ENCODE results near the gene HIP1. TPM values are rescaled to one million over a fixed set of nuclear protein-coding genes. Genes with fewer than 3 reads are reported as not detected.

The HIP1 gene
- total and polyA plus RNA-seq, 2 of the 13 experiments (the other 11 are each of a cell fraction or from before 2014, with no cell fraction given) = 4.5 to 6.2 TPM

DNA sequence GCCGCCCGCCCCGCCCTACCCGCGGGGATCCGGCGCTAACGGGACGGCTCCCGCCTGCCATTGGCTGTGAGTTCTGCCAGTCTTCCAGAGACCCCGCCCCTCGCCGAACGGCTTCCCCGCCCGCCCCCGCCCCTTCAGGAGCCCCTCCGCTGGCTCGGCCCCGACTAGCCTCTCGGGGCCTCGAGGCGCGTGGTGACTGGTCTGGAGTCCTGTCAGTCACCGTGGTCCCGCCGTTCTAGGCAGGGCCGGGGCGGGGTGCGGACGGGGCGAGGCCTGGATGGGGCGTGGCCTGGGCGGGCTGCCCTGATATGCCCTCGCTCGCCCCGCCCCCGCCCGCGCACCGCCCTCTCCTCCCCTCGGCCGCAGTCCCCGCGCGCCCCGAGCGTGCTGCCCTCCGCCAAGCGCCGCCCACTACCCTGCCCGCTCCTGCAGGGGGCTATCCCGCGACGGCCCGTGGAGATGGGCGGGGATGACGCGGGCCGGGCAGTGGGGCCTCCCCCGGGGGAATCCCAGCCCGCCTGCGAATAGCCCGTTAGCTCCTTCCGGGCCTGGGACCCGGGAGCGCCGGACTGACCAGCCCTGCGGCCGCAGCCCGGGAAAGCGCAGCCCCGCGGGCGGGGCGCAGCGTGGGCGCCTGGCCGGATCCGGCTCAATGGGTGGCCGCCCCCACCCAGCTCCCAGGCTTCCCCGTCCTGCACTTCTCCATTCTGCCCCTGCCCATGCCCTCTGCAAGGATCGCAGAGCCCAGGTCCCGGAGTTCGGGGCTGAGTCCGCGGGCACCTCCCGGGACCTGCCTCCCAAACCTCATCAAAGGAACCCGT lies 444 bp upstream of the HIP1 start (continued):
- TF ChIP-seq, protein P1, sequence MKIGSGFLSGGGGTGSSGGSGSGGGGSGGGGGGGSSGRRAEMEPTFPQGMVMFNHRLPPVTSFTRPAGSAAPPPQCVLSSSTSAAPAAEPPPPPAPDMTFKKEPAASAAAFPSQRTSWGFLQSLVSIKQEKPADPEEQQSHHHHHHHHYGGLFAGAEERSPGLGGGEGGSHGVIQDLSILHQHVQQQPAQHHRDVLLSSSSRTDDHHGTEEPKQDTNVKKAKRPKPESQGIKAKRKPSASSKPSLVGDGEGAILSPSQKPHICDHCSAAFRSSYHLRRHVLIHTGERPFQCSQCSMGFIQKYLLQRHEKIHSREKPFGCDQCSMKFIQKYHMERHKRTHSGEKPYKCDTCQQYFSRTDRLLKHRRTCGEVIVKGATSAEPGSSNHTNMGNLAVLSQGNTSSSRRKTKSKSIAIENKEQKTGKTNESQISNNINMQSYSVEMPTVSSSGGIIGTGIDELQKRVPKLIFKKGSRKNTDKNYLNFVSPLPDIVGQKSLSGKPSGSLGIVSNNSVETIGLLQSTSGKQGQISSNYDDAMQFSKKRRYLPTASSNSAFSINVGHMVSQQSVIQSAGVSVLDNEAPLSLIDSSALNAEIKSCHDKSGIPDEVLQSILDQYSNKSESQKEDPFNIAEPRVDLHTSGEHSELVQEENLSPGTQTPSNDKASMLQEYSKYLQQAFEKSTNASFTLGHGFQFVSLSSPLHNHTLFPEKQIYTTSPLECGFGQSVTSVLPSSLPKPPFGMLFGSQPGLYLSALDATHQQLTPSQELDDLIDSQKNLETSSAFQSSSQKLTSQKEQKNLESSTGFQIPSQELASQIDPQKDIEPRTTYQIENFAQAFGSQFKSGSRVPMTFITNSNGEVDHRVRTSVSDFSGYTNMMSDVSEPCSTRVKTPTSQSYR (CRISPR knock-in tag; IDR thresholded peaks at IDR 0.05; ENCODE audit: borderline replicate concordance) = peak; percentile 32; the same call in 1 of the 2 replicates
- TF ChIP-seq, protein P2, sequence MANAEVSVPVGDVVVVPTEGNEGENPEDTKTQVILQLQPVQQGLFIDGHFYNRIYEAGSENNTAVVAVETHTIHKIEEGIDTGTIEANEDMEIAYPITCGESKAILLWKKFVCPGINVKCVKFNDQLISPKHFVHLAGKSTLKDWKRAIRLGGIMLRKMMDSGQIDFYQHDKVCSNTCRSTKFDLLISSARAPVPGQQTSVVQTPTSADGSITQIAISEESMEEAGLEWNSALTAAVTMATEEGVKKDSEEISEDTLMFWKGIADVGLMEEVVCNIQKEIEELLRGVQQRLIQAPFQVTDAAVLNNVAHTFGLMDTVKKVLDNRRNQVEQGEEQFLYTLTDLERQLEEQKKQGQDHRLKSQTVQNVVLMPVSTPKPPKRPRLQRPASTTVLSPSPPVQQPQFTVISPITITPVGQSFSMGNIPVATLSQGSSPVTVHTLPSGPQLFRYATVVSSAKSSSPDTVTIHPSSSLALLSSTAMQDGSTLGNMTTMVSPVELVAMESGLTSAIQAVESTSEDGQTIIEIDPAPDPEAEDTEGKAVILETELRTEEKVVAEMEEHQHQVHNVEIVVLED (CRISPR knock-in tag; IDR thresholded peaks at IDR 0.05; ENCODE audit: borderline replicate concordance) = peak; percentile 8; the same call in 1 of the 2 replicates
- 0 out of 2 replicates have a peak, but pooled peaks have one; percentile 20 for TF ChIP-seq TSC22D2 (CRISPR knock-in tag; IDR thresholded peaks at IDR 0.05; ENCODE audit: borderline replicate concordance)
- TF ChIP-seq, protein P3, sequence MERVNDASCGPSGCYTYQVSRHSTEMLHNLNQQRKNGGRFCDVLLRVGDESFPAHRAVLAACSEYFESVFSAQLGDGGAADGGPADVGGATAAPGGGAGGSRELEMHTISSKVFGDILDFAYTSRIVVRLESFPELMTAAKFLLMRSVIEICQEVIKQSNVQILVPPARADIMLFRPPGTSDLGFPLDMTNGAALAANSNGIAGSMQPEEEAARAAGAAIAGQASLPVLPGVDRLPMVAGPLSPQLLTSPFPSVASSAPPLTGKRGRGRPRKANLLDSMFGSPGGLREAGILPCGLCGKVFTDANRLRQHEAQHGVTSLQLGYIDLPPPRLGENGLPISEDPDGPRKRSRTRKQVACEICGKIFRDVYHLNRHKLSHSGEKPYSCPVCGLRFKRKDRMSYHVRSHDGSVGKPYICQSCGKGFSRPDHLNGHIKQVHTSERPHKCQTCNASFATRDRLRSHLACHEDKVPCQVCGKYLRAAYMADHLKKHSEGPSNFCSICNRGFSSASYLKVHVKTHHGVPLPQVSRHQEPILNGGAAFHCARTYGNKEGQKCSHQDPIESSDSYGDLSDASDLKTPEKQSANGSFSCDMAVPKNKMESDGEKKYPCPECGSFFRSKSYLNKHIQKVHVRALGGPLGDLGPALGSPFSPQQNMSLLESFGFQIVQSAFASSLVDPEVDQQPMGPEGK (CRISPR knock-in tag; IDR thresholded peaks at IDR 0.05) = peak; percentile 78
- TF ChIP-seq, protein P4, sequence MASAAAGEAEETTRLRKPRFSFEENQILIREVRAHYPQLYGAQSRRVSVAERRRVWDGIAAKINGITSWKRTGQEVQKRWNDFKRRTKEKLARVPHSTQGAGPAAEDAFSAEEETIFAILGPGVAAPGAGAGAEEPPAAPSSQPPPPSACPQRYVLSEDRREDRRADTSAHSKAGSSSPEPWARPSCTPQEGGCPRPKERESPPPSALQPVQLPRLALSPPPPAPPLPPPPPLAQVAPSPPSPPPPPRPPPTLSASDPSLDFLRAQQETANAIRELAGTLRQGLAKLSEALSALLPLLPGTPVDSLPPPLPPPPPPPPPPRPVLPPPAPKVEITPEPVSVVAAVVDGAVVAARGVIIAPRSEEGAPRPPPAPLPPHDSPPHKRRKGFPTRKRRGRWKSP (CRISPR knock-in tag; IDR thresholded peaks at IDR 0.05) = peak; percentile 62; the same call in 1 of the 2 replicates
- TF ChIP-seq ZKSCAN5 (CRISPR knock-in tag; IDR thresholded peaks at IDR 0.05) = no peak
- no peak for TF ChIP-seq SMAD1 (CRISPR knock-in tag; IDR thresholded peaks at IDR 0.05; ENCODE audit: borderline replicate concordance, low read depth)
- peak; percentile 6; the same call in 1 of the 2 replicates for TF ChIP-seq GATAD1 (CRISPR knock-in tag; IDR thresholded peaks at IDR 0.05)
- 0 out of 2 replicates have a peak, but pooled peaks have one; percentile 22 for TF ChIP-seq KLF12 (CRISPR knock-in tag; IDR thresholded peaks at IDR 0.05; ENCODE audit: borderline replicate concordance)
- TF ChIP-seq, protein P5, sequence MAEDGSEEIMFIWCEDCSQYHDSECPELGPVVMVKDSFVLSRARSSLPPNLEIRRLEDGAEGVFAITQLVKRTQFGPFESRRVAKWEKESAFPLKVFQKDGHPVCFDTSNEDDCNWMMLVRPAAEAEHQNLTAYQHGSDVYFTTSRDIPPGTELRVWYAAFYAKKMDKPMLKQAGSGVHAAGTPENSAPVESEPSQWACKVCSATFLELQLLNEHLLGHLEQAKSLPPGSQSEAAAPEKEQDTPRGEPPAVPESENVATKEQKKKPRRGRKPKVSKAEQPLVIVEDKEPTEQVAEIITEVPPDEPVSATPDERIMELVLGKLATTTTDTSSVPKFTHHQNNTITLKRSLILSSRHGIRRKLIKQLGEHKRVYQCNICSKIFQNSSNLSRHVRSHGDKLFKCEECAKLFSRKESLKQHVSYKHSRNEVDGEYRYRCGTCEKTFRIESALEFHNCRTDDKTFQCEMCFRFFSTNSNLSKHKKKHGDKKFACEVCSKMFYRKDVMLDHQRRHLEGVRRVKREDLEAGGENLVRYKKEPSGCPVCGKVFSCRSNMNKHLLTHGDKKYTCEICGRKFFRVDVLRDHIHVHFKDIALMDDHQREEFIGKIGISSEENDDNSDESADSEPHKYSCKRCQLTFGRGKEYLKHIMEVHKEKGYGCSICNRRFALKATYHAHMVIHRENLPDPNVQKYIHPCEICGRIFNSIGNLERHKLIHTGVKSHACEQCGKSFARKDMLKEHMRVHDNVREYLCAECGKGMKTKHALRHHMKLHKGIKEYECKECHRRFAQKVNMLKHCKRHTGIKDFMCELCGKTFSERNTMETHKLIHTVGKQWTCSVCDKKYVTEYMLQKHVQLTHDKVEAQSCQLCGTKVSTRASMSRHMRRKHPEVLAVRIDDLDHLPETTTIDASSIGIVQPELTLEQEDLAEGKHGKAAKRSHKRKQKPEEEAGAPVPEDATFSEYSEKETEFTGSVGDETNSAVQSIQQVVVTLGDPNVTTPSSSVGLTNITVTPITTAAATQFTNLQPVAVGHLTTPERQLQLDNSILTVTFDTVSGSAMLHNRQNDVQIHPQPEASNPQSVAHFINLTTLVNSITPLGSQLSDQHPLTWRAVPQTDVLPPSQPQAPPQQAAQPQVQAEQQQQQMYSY (CRISPR knock-in tag; IDR thresholded peaks at IDR 0.05) = 0 out of 2 replicates have a peak, but pooled peaks have one; percentile 12
- TF ChIP-seq ZBTB38 (CRISPR knock-in tag; IDR thresholded peaks at IDR 0.05) = 0 out of 2 replicates have a peak, but pooled peaks have one; percentile 14
- TF ChIP-seq ARNTL (CRISPR knock-in tag; IDR thresholded peaks at IDR 0.05) = peak; percentile 22; the same call in 1 of the 2 replicates
- TF ChIP-seq DR1 (CRISPR knock-in tag; IDR thresholded peaks at IDR 0.05) = peak; percentile 61; the same call in 1 of the 2 replicates
- TF ChIP-seq RFX5 (IDR thresholded peaks at IDR 0.05; ENCODE audit: low read depth, low read length) = no peak

Measured in HepG2 (cell line).